Fibroblast of skin of left quadriceps (primary cell): Measurements from ENCODE around the gene SUPT4H1.

Experiments
- DNase-seq, 2 experiments: peaks; one replicate each; pipeline ENCODE4 v3.0.0-alpha.2; 2013; ENCODE audit warnings: low read depth in 2 of 2

SUPT4H1 gene

GRCh38 chr17:58329810-58330537 is 22.0 kb downstream of the SUPT4H1 start:
- DNase-seq: no peak

DNA sequence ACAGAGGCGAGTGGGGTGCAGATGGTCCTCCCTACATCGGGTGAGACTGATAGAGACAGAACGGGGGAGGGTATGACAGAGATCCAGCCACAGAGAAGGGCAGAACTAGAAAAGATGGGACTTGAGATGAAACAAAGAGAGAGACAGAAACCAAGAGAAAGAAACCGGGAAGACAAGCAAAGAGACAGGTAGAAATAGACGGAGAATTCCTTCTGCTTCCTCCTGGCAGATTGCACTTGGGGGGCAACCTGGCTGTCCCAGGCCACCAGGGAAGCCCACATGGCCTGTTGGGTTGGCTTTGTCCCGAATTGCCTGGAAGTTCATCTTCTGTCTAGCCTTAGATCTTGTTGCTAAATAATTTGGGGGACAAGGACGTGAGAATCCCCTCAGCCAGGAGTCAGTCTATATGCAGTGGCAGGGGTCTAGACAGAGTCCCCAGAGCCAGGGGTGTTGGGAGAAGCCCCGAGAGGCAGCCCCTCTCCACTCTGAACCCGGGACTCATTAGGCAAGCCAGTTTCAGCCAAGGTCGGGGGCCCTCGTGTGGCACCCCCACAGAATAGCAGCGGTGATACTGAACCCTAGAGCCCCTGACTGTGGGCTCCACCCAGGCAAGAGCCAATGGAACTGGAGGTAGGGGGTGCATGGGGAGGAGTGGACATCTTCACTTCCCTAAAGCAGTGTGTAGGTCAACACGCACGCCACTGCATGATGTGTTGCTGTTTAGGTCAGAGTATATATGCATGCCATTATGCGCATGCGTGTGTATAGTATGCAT is 22.8 kb downstream of the SUPT4H1 start:
- no peak for DNase-seq

GRCh38 chr17:58328195-58329034 is 23.6 kb downstream of the SUPT4H1 start, which contains the start of gene TSPOAP1:
TSPOAP1 (minus strand) TSS chr17:58328795; CDS start chr17:58327920, 875 bp downstream.
- DNase-seq: no peak

DNA sequence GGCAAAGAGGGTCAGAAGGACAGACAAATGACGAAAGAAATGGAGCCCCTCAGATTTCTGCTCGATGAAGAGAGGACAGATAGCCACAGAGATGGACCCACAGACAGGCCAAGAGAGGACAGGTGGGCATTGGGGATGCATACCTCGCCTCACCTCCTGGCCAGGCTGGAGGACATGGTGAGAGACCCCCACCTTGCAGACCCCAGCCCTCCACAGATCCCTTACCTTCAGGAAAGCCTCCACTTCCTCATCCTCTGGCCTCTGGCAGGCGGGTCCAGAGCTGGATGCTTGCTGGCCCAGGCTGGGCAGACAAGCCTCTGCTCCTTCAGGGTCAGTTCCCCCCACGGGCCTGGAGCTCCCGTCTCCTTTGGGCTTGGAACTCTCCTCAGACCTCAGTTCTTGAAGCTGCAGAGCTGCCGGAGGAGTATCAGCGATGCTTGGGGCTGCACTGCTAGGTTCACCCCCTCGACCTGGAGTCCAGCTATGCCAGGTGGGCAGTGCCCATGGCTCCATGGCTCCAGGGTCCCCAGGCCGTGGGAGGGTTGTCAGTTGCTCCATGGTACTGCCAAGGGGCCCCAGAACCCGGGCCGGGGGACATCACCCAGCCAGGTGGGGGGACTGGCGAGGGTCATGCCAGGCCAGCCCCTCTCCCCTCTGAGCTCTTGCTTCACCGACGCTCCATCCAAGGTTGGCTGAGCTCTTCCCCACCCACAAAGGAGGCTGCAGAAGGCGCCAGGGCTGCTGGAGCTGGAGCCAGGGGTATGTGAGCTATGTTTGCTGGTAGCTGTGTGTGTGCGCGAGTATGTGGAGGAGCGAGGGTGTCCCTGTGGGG is 24.4 kb downstream of the SUPT4H1 start:
- DNase-seq: no peak

DNA sequence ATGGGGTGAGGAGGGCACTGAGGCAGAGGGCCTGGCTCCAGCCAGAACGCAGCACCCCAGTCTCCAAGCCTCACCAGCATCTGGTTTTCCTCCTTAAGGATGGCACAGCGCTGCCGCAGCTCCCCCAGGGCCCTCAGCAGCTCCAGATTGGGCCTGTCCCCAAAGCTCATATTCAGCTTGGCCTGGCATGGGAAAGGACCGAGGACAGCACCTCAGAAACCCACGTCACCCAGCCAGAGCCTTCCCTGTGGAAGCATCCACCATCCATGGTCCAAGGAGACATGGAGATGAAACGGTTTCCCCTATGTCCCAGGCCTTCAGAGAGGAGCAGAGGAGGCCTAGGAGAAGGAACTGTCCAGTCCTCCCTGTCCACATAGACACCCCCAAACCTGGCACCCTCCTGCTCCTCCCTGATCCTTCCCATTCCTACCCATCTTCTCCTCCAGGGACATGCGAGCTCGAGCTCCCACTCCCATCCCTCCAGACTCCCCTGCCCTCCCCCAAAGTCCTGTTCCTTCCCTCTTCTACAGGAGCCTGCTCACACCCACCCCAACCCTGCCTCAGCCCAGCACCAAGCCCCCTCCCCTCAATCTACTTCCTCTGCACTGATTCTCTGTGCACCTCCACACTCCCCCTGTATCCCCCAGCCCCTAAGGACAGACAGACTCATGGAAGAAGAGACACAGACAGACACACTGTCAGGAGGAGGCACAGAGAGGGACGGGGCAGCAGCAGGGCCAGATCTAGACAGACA is 25.2 kb downstream of the SUPT4H1 start:
- no peak for DNase-seq

DNA sequence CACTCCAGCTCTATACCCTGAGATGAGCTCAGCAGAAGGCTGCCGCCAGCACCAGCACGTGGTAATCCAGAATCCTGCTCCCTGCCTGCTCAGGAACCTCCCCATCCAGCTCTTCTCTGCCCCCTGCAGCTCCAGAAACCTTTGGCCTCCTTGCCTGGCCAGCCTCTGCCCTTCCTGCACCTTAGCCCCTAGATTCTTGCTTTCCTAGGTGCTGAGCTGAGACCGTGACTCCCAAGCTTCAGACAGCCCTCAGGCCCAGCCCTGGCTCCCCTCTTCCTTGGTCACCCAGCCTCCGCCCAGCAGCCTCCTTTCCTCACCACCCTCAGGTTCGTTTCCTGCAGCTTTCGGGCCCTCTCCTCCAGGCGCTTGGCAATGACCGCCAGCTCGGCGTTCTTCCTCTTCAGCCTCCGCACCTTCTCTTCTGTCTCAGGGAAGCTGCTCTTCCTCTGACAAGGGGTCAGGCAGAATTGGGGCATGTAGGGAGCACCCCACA is 26.0 kb downstream of the SUPT4H1 start:
- no peak for DNase-seq

GRCh38 chr17:58325289-58325726 is 26.7 kb downstream of the SUPT4H1 start:
- no peak for DNase-seq

- no peak for DNase-seq
Measured at GRCh38 chr17:58324409-58325288, 27.4 kb downstream of the SUPT4H1 start.

GRCh38 chr17:58324056-58324408 is 28.0 kb downstream of the SUPT4H1 start:
- DNase-seq: no peak

GRCh38 chr17:58323366-58324055 is 28.5 kb downstream of the SUPT4H1 start:
- no peak for DNase-seq

DNA sequence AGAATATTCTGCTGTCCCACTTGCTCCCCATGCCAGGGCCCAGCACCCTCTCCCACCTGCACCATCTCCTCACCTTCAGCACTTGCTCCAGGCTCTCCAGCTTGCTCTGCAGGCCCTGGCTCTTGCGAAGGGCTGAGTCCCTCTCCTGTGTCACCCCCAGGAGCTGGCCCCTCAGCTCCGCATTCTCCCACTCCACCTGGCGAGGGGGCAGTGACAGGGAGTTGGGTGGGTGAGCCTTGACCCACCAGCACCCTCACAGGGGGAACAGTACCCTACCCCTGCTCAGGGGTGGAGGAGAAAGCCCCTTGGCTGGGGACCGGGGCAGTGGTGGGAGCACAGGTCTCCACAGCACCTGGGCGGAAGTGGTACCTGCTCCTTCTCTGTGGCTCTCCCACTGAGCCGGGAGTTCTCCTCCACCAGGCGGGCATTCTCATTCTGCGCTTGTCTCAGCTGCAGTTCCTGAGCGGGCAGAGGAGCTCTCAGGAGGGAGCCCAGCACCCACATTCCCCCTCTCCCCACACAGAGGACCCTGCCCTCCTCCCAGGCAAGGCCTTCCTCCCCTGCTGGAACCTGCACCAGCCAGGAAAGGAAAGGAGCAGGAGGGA is 29.3 kb downstream of the SUPT4H1 start:
- DNase-seq: no peak

GRCh38 chr17:58321571-58322525 is 30.2 kb downstream of the SUPT4H1 start:
- DNase-seq: no peak

GRCh38 chr17:58320570-58321323 is 31.3 kb downstream of the SUPT4H1 start:
- DNase-seq: no peak

GRCh38 chr17:58320163-58320558 is 31.8 kb downstream of the SUPT4H1 start:
- DNase-seq: no peak

- DNase-seq: no peak
Measured at GRCh38 chr17:58319173-58320162, 32.5 kb downstream of the SUPT4H1 start.
